ENCODE measurements around the gene SCAF8.

Gene SCAF8

GRCh38 chr6:154868143-154868594 is 135.0 kb downstream of the SCAF8 start:
- peak; percentile 10 for DNase-seq
- Histone ChIP-seq H3K9ac (ENCODE audit: low read length) (no peak overlapping the region), H3K27ac (ENCODE audit: low read length) (no peak overlapping the region)

GRCh38 chr6:154872542-154873114 is 139.4 kb downstream of the SCAF8 start:
- Histone ChIP-seq H3K4me2 (ENCODE audit: low read depth, low read length) (no peak overlapping the region), H3K4me1 (ENCODE audit: low read length) (no peaks in the 10 kb centered on the region)

More at GRCh38 chr6:154868143-154868594, 135.0 kb downstream of the SCAF8 start:
- no peaks in the 10 kb centered on the region for H3K9me3 ChIP-seq (replicated peaks; ENCODE audit: insufficient read depth, low read length)
- H4K20me1 ChIP-seq (ENCODE audit: insufficient read depth, low read length) = no peaks in the 10 kb centered on the region
- no peaks in the 10 kb centered on the region for H3K27me3 ChIP-seq (replicated peaks; ENCODE audit: insufficient read depth, low read length)
- H3K36me3 ChIP-seq (replicated peaks; ENCODE audit: insufficient read depth, low read length) = no peaks in the 10 kb centered on the region
- no peaks in the 10 kb centered on the region for H3K79me2 ChIP-seq (ENCODE audit: low read length)
- H3K9me2 ChIP-seq (replicated peaks; ENCODE audit: insufficient read depth, low read length) = no peaks in the 10 kb centered on the region
- H2AFZ ChIP-seq (ENCODE audit: low read length) = no peak overlapping the region
- H3K4me1 ChIP-seq (ENCODE audit: low read length) = no peaks in the 10 kb centered on the region
- peak; percentile 37 for TF ChIP-seq CTCF (IDR thresholded peaks at IDR 0.05; ENCODE audit: low read length)
- no peak for TF ChIP-seq EZH2 (optimal IDR thresholded peaks at IDR 0.05; ENCODE audit: low read depth, low read length)
- TF ChIP-seq EZH2phosphoT487 (IDR thresholded peaks at IDR 0.05; ENCODE audit: low read length) = no peak
- no peaks in the 10 kb centered on the region for H3F3A ChIP-seq (ENCODE audit: insufficient read depth, low read length)
- H3K4me3 ChIP-seq (ENCODE audit: low read length) = no peak overlapping the region
- no peak overlapping the region for H3K4me2 ChIP-seq (ENCODE audit: low read depth, low read length)

DNA sequence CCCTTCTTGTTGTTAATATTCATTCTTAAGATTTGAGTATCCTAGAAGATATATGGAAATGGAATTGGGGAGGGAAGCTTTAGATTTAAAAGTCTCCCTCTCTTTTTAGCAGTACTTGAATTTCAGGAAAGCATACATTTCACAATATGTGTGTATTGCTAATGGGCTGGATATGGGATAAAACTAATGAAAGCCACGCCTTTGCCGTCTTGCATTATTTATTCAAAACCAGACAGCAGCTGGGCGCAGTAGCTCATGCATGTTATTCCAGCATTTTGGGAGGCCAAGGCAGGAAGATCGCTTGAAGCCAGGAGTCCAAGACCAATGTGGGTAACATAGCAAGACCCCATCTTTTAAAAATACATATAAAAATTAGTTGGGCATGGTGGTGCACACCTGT is 140.3 kb downstream of the SCAF8 start:
- Histone ChIP-seq H3K4me2 (ENCODE audit: low read depth, low read length) (no peak overlapping the region), H3K4me1 (ENCODE audit: low read length) (no peaks in the 10 kb centered on the region), H3K9me2 (replicated peaks; ENCODE audit: insufficient read depth, low read length) (no peaks in the 10 kb centered on the region), H3K36me3 (replicated peaks; ENCODE audit: insufficient read depth, low read length) (no peaks in the 10 kb centered on the region), H3F3A (ENCODE audit: insufficient read depth, low read length) (no peaks in the 10 kb centered on the region), H3K4me3 (ENCODE audit: low read length) (no peak overlapping the region), H3K27ac (ENCODE audit: low read length) (no peak overlapping the region), H3K27me3 (replicated peaks; ENCODE audit: insufficient read depth, low read length) (no peaks in the 10 kb centered on the region), H3K9me3 (replicated peaks; ENCODE audit: insufficient read depth, low read length) (no peaks in the 10 kb centered on the region), H2AFZ (ENCODE audit: low read length) (no peak overlapping the region), H3K9ac (ENCODE audit: low read length) (no peak overlapping the region), H3K79me2 (ENCODE audit: low read length) (no peaks in the 10 kb centered on the region), H4K20me1 (ENCODE audit: insufficient read depth, low read length) (no peaks in the 10 kb centered on the region)
- DNase-seq = no peak
- TF ChIP-seq EZH2phosphoT487 (IDR thresholded peaks at IDR 0.05; ENCODE audit: low read length) = no peak
- TF ChIP-seq EZH2 (optimal IDR thresholded peaks at IDR 0.05; ENCODE audit: low read depth, low read length) = no peak
- TF ChIP-seq CTCF (IDR thresholded peaks at IDR 0.05; ENCODE audit: low read length) = no peak

More at GRCh38 chr6:154872542-154873114, 139.4 kb downstream of the SCAF8 start:
- no peak for DNase-seq
- Histone ChIP-seq H3K27ac (ENCODE audit: low read length) (no peak overlapping the region), H3K9me3 (replicated peaks; ENCODE audit: insufficient read depth, low read length) (no peaks in the 10 kb centered on the region), H3F3A (ENCODE audit: insufficient read depth, low read length) (no peaks in the 10 kb centered on the region), H4K20me1 (ENCODE audit: insufficient read depth, low read length) (no peaks in the 10 kb centered on the region), H3K27me3 (replicated peaks; ENCODE audit: insufficient read depth, low read length) (no peaks in the 10 kb centered on the region), H3K9me2 (replicated peaks; ENCODE audit: insufficient read depth, low read length) (no peaks in the 10 kb centered on the region), H3K4me3 (ENCODE audit: low read length) (no peak overlapping the region), H2AFZ (ENCODE audit: low read length) (no peak overlapping the region), H3K9ac (ENCODE audit: low read length) (no peak overlapping the region), H3K79me2 (ENCODE audit: low read length) (no peaks in the 10 kb centered on the region), H3K36me3 (replicated peaks; ENCODE audit: insufficient read depth, low read length) (no peaks in the 10 kb centered on the region)
- no peak for TF ChIP-seq EZH2phosphoT487 (IDR thresholded peaks at IDR 0.05; ENCODE audit: low read length)
- TF ChIP-seq EZH2 (optimal IDR thresholded peaks at IDR 0.05; ENCODE audit: low read depth, low read length) = no peak
- TF ChIP-seq CTCF (IDR thresholded peaks at IDR 0.05; ENCODE audit: low read length) = no peak

All from MM.1S (cell line).